Neural cell (in vitro differentiated cells): ENCODE results near the gene ACLY. TPM values are rescaled to one million over a fixed set of nuclear protein-coding genes. Genes with fewer than 3 reads are reported as not detected.

Experiments used
- H2AFZ ChIP-seq: fragments of 200-600, 300-800 bp; sonication (generic), shearing (Covaris generic); 2 replicates; pipeline ENCODE4 v1.6.0; 2014; ENCODE audit warnings: low read depth, mild to moderate bottlenecking, antibody characterized with exemption, low read length, moderate library complexity
- H3F3A ChIP-seq: fragments of 200-600 bp; shearing (Covaris generic); 2 replicates; pipeline ENCODE4 v1.6.1; 2016; ENCODE audit warnings: mild to moderate bottlenecking, moderate library complexity, mixed read lengths, antibody characterized with exemption, low read length; ENCODE audit not compliant: insufficient read depth, poor library complexity, severe bottlenecking
- H3K27ac ChIP-seq: fragments of 200-600, 300-800 bp; sonication (generic), shearing (Covaris generic); 2 replicates; pipeline ENCODE4 v1.5.1; 2014; ENCODE audit warnings: mild to moderate bottlenecking, low read length, moderate library complexity
- H3K27me3 ChIP-seq: fragments of 300-800, 200-600 bp; sonication (generic), shearing (Covaris generic); 2 replicates; pipeline ENCODE4 v1.6.0; 2014; ENCODE audit warnings: mild to moderate bottlenecking, low read depth, low read length, moderate library complexity; ENCODE audit not compliant: insufficient read depth
- H3K36me3 ChIP-seq: fragments of 300-800, 200-600 bp; sonication (generic), shearing (Covaris generic); 2 replicates; pipeline ENCODE4 v1.5.1; 2014; ENCODE audit warnings: mild to moderate bottlenecking, antibody characterized with exemption, low read length, moderate library complexity; ENCODE audit not compliant: insufficient read depth
- H3K4me2 ChIP-seq: fragments of 300-800, 200-600 bp; sonication (generic), shearing (Covaris generic); 2 replicates; pipeline ENCODE4 v1.6.0; 2014; ENCODE audit warnings: mild to moderate bottlenecking, low read length
- H3K4me3 ChIP-seq: fragments of 300-800, 200-600 bp; sonication (generic), shearing (Covaris generic); 2 replicates; pipeline ENCODE4 v1.5.1; 2014; ENCODE audit warnings: mild to moderate bottlenecking, low read length, moderate library complexity
- H3K79me2 ChIP-seq: fragments of 200-600 bp; shearing (Covaris generic); replicated peaks from 2 replicates; pipeline ENCODE4 v1.6.0; 2014; ENCODE audit warnings: mild to moderate bottlenecking, low read length, moderate library complexity; ENCODE audit not compliant: insufficient read depth
- H3K9ac ChIP-seq: fragments of 300-800, 200-600 bp; sonication (generic), shearing (Covaris generic); 2 replicates; pipeline ENCODE4 v1.6.1; 2016; ENCODE audit warnings: mild to moderate bottlenecking, low read length, mixed read lengths
- H3K9me2 ChIP-seq: fragments of 200-600 bp; shearing (Covaris generic); 2 replicates; pipeline ENCODE4 v1.6.1; 2016; ENCODE audit warnings: mild to moderate bottlenecking, low read length, mixed read lengths; ENCODE audit not compliant: insufficient read depth
- H3K9me3 ChIP-seq: fragments of 200-600, 300-800 bp; sonication (generic), shearing (Covaris generic); 2 replicates; pipeline ENCODE4 v1.6.1; 2016; ENCODE audit warnings: mild to moderate bottlenecking, mixed run types, low read length, moderate library complexity, mixed read lengths
- H4K20me1 ChIP-seq: fragments of 200-600 bp; shearing (Covaris generic); 2 replicates; pipeline ENCODE4 v1.6.1; 2016; ENCODE audit warnings: mild to moderate bottlenecking, mixed run types; ENCODE audit not compliant: insufficient read depth
- CTCF ChIP-seq: fragments of 450-650 bp; IDR thresholded peaks from 2 replicates; pipeline ENCODE4 v1.5.1; 2014; ENCODE audit warnings: antibody characterized with exemption, mild to moderate bottlenecking, moderate library complexity; ENCODE audit not compliant: poor library complexity, severe bottlenecking
- EZH2 ChIP-seq: fragments of 200-600, 300-800 bp; shearing (Covaris generic), sonication (generic); IDR thresholded peaks from 2 replicates; pipeline ENCODE4 v1.6.1; 2014; ENCODE audit warnings: antibody characterized with exemption, low read length, borderline replicate concordance, mild to moderate bottlenecking; ENCODE audit not compliant: insufficient read depth, poor library complexity, severe bottlenecking
- MXI1 ChIP-seq: fragments of 450-650 bp; conservative IDR thresholded peaks from 2 replicates; pipeline ENCODE4 v1.6.1; 2014; ENCODE audit warnings: antibody characterized with exemption, mild to moderate bottlenecking; ENCODE audit not compliant: poor library complexity, severe bottlenecking
- RAD21 ChIP-seq: fragments of 450-650 bp; conservative IDR thresholded peaks from 2 replicates; pipeline ENCODE4 v1.6.1; 2014; ENCODE audit warnings: antibody characterized with exemption, mild to moderate bottlenecking, moderate library complexity
- REST ChIP-seq: IDR thresholded peaks from 2 replicates; pipeline ENCODE4 v1.6.1; 2012; ENCODE audit warnings: borderline replicate concordance
- SMC3 ChIP-seq: fragments of 450-650 bp; conservative IDR thresholded peaks from 2 replicates; pipeline ENCODE4 v1.6.1; 2014; ENCODE audit warnings: antibody characterized with exemption, mild to moderate bottlenecking, moderate library complexity; ENCODE audit not compliant: poor library complexity
- TAF1 ChIP-seq: IDR thresholded peaks from 2 replicates; pipeline ENCODE4 v1.6.1; 2012; ENCODE audit warnings: low read depth
- polyA plus RNA-seq: library from polyadenylated mRNA; depleted of rRNA; stranded (reverse); fragments of >200 nt; gene quantifications from 2 replicates; pipeline ENCODE4 v1.2.3, GENCODE V29; 2014

ACLY gene
- polyA plus RNA-seq, 1 donor from 2014 or later: 136 TPM

GRCh38 chr17:41873559-41874292 is 45.0 kb downstream of the ACLY start:
- Histone ChIP-seq H4K20me1 (no peaks in the 10 kb centered on the region), H3K9ac (no peak overlapping the region), H3K27me3 (no peaks in the 10 kb centered on the region), H3F3A (no peaks in the 10 kb centered on the region), H3K4me2 (no peak overlapping the region), H3K4me3 (no peak overlapping the region), H3K27ac (no peak overlapping the region), H3K36me3 (peaks cover 8% of the 10 kb centered on the region), H3K79me2 (no peaks in the 10 kb centered on the region), H3K9me2 (no peaks in the 10 kb centered on the region), H3K9me3 (no peaks in the 10 kb centered on the region), H2AFZ (no peak overlapping the region)
- TF ChIP-seq TAF1: no peak
- no peak for TF ChIP-seq SMC3
- TF ChIP-seq REST: no peak
- no peak for TF ChIP-seq EZH2
- TF ChIP-seq CTCF: no peak
- TF ChIP-seq RAD21: no peak
- no peak for TF ChIP-seq MXI1

DNA sequence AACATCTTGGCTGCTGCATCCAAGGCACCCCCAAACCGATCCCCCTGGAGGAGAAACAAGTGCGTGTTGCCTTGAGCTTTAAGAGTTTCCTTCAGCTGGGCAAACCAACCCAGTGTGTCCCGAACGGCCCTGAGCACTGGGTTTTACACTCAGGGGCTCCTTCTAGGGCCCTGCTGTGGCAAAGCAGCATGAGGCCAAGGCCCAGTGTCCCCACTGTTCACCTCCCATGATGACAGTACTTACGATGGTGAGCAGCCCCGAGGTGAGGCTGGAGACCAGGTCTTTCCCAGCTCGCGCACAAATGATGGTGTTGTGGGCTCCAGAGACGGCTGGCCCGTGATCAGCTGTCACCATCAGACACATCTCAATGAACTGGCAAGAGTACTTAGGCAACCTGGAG is 47.0 kb downstream of the ACLY start:
- no peak overlapping the region for H3K9ac ChIP-seq
- TF ChIP-seq REST (no peak), CTCF (no peak), MXI1 (no peak), RAD21 (no peak)
- peaks cover 5% of the 10 kb centered on the region for H3K36me3 ChIP-seq
- H3K9me2 ChIP-seq: no peaks in the 10 kb centered on the region
- H3K27me3 ChIP-seq: no peaks in the 10 kb centered on the region
- no peak overlapping the region for H3K27ac ChIP-seq
- no peak overlapping the region for H3K4me3 ChIP-seq
- H3K79me2 ChIP-seq: no peaks in the 10 kb centered on the region
- H2AFZ ChIP-seq: no peak overlapping the region
- no peaks in the 10 kb centered on the region for H3K9me3 ChIP-seq
- no peaks in the 10 kb centered on the region for H4K20me1 ChIP-seq
- H3K4me2 ChIP-seq: no peak overlapping the region
- H3F3A ChIP-seq: no peaks in the 10 kb centered on the region
